ENCODE measurements around the gene PAM16.
"Not testable (repeated sequence)": the region's sequence is repeated elsewhere in the genome, so short reads cannot be mapped to it uniquely, and the experiment has no call there.

The PAM16 gene

GRCh38 chr16:4347765-4348509 is 3.2 kb downstream of the PAM16 start:
- no peak overlapping the region for H3K27ac ChIP-seq (ENCODE audit: low read depth, low read length)
- H3K4me1 ChIP-seq (ENCODE audit: control insufficient read depth, insufficient read depth, low read length, unreplicated experiment) = peaks cover 10% of the 10 kb centered on the region
- peaks cover 59% of the 10 kb centered on the region for H3K79me2 ChIP-seq (ENCODE audit: control insufficient read depth, insufficient read depth, low read length, unreplicated experiment)
- H2AFZ ChIP-seq (ENCODE audit: low read length, unreplicated experiment) = no peak overlapping the region
- H3K4me3 ChIP-seq (ENCODE audit: low read depth, low read length) = no peak overlapping the region
- H3K27me3 ChIP-seq (ENCODE audit: insufficient read depth, low read length) = no peaks in the 10 kb centered on the region
- H3K36me3 ChIP-seq (ENCODE audit: insufficient read depth, low read length) = no peaks in the 10 kb centered on the region

GRCh38 chr16:4347010-4347409 is 4.1 kb downstream of the PAM16 start:
- peaks cover 62% of the 10 kb centered on the region for H3K79me2 ChIP-seq (ENCODE audit: control insufficient read depth, insufficient read depth, low read length, unreplicated experiment)
- H3K4me3 ChIP-seq (ENCODE audit: low read depth, low read length) = no peak overlapping the region
- H3K27ac ChIP-seq (ENCODE audit: low read depth, low read length) = no peak overlapping the region
- H2AFZ ChIP-seq (ENCODE audit: low read length, unreplicated experiment) = no peak overlapping the region
- H3K36me3 ChIP-seq (ENCODE audit: insufficient read depth, low read length) = no peaks in the 10 kb centered on the region
- H3K4me1 ChIP-seq (ENCODE audit: control insufficient read depth, insufficient read depth, low read length, unreplicated experiment) = peaks cover 9% of the 10 kb centered on the region
- H3K27me3 ChIP-seq (ENCODE audit: insufficient read depth, low read length) = no peaks in the 10 kb centered on the region

GRCh38 chr16:4345836-4346781 is 5.0 kb downstream of the PAM16 start:
- H3K4me1 ChIP-seq (ENCODE audit: control insufficient read depth, insufficient read depth, low read length, unreplicated experiment) = peaks cover 3% of the 10 kb centered on the region
- peaks cover 67% of the 10 kb centered on the region for H3K79me2 ChIP-seq (ENCODE audit: control insufficient read depth, insufficient read depth, low read length, unreplicated experiment)
- H3K4me3 ChIP-seq (ENCODE audit: low read depth, low read length) = no peak overlapping the region
- no peak overlapping the region for H2AFZ ChIP-seq (ENCODE audit: low read length, unreplicated experiment)
- H3K27ac ChIP-seq (ENCODE audit: low read depth, low read length) = no peak overlapping the region
- no peaks in the 10 kb centered on the region for H3K27me3 ChIP-seq (ENCODE audit: insufficient read depth, low read length)
- H3K36me3 ChIP-seq (ENCODE audit: insufficient read depth, low read length) = no peaks in the 10 kb centered on the region

GRCh38 chr16:4344983-4345835 is 5.9 kb downstream of the PAM16 start:
- no peak overlapping the region for H2AFZ ChIP-seq (ENCODE audit: low read length, unreplicated experiment)
- H3K79me2 ChIP-seq (ENCODE audit: control insufficient read depth, insufficient read depth, low read length, unreplicated experiment) = peaks cover 58% of the 10 kb centered on the region
- peaks cover 3% of the 10 kb centered on the region for H3K4me1 ChIP-seq (ENCODE audit: control insufficient read depth, insufficient read depth, low read length, unreplicated experiment)
- H3K36me3 ChIP-seq (ENCODE audit: insufficient read depth, low read length) = no peaks in the 10 kb centered on the region
- H3K27me3 ChIP-seq (ENCODE audit: insufficient read depth, low read length) = no peaks in the 10 kb centered on the region
- H3K27ac ChIP-seq (ENCODE audit: low read depth, low read length) = no peak overlapping the region
- no peak overlapping the region for H3K4me3 ChIP-seq (ENCODE audit: low read depth, low read length)

GRCh38 chr16:4344300-4344982 is 6.7 kb downstream of the PAM16 start:
- H3K27ac ChIP-seq (ENCODE audit: low read depth, low read length); H2AFZ ChIP-seq (ENCODE audit: low read length, unreplicated experiment); H3K27me3 ChIP-seq (ENCODE audit: insufficient read depth, low read length); H3K4me3 ChIP-seq (ENCODE audit: low read depth, low read length); H3K4me1 ChIP-seq (ENCODE audit: control insufficient read depth, insufficient read depth, low read length, unreplicated experiment); H3K36me3 ChIP-seq (ENCODE audit: insufficient read depth, low read length): not testable (repeated sequence)
- peaks cover 52% of the 10 kb centered on the region for H3K79me2 ChIP-seq (ENCODE audit: control insufficient read depth, insufficient read depth, low read length, unreplicated experiment)

GRCh38 chr16:4342866-4343744 is 8.0 kb downstream of the PAM16 start:
- Histone ChIP-seq H2AFZ (ENCODE audit: low read length, unreplicated experiment) (no peak overlapping the region), H3K27me3 (ENCODE audit: insufficient read depth, low read length) (no peaks in the 10 kb centered on the region), H3K4me1 (ENCODE audit: control insufficient read depth, insufficient read depth, low read length, unreplicated experiment) (peaks cover 3% of the 10 kb centered on the region), H3K27ac (ENCODE audit: low read depth, low read length) (no peak overlapping the region), H3K4me3 (ENCODE audit: low read depth, low read length) (no peak overlapping the region), H3K36me3 (ENCODE audit: insufficient read depth, low read length) (no peaks in the 10 kb centered on the region), H3K79me2 (ENCODE audit: control insufficient read depth, insufficient read depth, low read length, unreplicated experiment) (peaks cover 44% of the 10 kb centered on the region)

- peaks cover 3% of the 10 kb centered on the region for H3K4me1 ChIP-seq (ENCODE audit: control insufficient read depth, insufficient read depth, low read length, unreplicated experiment)
- no peak overlapping the region for H3K4me3 ChIP-seq (ENCODE audit: low read depth, low read length)
- H3K27me3 ChIP-seq (ENCODE audit: insufficient read depth, low read length) = no peaks in the 10 kb centered on the region
- H3K79me2 ChIP-seq (ENCODE audit: control insufficient read depth, insufficient read depth, low read length, unreplicated experiment) = peaks cover 34% of the 10 kb centered on the region
- no peak overlapping the region for H2AFZ ChIP-seq (ENCODE audit: low read length, unreplicated experiment)
- no peak overlapping the region for H3K27ac ChIP-seq (ENCODE audit: low read depth, low read length)
- no peaks in the 10 kb centered on the region for H3K36me3 ChIP-seq (ENCODE audit: insufficient read depth, low read length)
Observed at GRCh38 chr16:4341250-4341649, 9.9 kb downstream of the PAM16 start.

GRCh38 chr16:4340443-4340842 is 10.7 kb downstream of the PAM16 start:
- no peak overlapping the region for H2AFZ ChIP-seq (ENCODE audit: low read length, unreplicated experiment)
- no peaks in the 10 kb centered on the region for H3K27me3 ChIP-seq (ENCODE audit: insufficient read depth, low read length)
- no peak overlapping the region for H3K4me3 ChIP-seq (ENCODE audit: low read depth, low read length)
- peaks cover 26% of the 10 kb centered on the region for H3K79me2 ChIP-seq (ENCODE audit: control insufficient read depth, insufficient read depth, low read length, unreplicated experiment)
- H3K4me1 ChIP-seq (ENCODE audit: control insufficient read depth, insufficient read depth, low read length, unreplicated experiment) = no peaks in the 10 kb centered on the region
- no peaks in the 10 kb centered on the region for H3K36me3 ChIP-seq (ENCODE audit: insufficient read depth, low read length)
- H3K27ac ChIP-seq (ENCODE audit: low read depth, low read length) = no peak overlapping the region

- no peak overlapping the region for H3K4me3 ChIP-seq (ENCODE audit: low read depth, low read length)
- H3K27ac ChIP-seq (ENCODE audit: low read depth, low read length) = no peak overlapping the region
- H3K4me1 ChIP-seq (ENCODE audit: control insufficient read depth, insufficient read depth, low read length, unreplicated experiment) = no peaks in the 10 kb centered on the region
- no peaks in the 10 kb centered on the region for H3K27me3 ChIP-seq (ENCODE audit: insufficient read depth, low read length)
- H3K36me3 ChIP-seq (ENCODE audit: insufficient read depth, low read length) = no peaks in the 10 kb centered on the region
- no peak overlapping the region for H2AFZ ChIP-seq (ENCODE audit: low read length, unreplicated experiment)
- H3K79me2 ChIP-seq (ENCODE audit: control insufficient read depth, insufficient read depth, low read length, unreplicated experiment) = peaks cover 22% of the 10 kb centered on the region
Observed at GRCh38 chr16:4339909-4340308, 11.2 kb downstream of the PAM16 start.
